ENCODE data around the gene NHS.

Gene NHS

GRCh38 chrX:17633546-17633945 lies 258.5 kb downstream of the NHS start:
- DNase-seq = no peak

DNA sequence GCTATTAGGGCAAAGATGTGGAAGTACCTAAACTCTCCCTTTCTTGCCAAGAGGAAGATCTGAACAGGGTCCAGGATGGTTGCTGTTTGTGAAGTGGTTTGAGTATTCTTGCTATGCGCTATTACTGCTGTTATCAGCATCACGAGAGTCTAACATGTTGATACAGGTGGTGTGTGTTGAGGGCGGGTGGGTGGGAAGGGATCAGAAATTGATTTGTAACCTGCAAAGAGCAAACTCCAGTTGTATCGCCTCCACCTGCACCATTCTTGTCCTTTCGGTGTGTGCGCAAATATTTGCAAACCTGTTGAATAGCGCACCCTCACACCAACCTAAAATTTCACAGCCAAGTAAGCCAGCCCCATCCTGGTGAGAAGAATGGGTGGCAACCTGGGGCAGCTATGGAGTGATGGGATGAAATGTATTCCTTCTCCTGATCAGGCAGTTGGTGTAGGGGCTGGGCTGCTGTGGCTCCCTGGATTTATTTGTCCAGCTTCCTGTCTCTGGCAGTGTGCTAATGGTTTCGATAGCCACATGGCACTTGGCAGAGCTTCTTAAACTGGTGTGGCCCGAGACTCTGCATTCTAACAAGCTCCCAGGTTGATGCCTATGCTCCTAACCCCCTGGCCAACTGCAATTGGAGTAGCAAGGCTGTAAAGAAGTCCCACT lies 259.7 kb downstream of the NHS start:
- no peak for DNase-seq

DNA sequence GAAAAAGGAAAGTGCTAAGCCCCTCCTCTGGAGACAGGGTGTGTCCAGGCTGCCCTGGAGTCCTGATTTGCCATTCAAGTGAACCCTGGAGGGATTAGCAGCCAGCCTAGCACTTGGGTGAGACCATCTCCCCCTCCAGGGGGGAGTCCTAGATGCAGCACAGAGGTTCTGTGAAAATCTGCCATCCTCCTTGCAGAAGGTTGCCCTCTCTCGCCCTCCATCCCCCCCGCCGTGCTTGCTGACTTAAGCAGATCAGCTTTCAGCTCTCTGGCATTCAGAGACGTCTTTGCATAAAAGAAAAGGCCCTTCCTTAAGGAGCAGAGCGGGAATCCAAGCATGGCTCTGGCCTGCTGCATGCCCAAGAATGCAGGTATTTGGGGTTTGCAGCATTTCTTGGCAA lies 260.2 kb downstream of the NHS start:
- no peak for DNase-seq

GRCh38 chrX:17637235-17637634 lies 262.2 kb downstream of the NHS start:
- no peak for DNase-seq

- no peak for DNase-seq
These were observed 263.7 kb downstream of the NHS start for GRCh38 chrX:17638731-17639130.

- DNase-seq = no peak
These were observed 267.9 kb downstream of the NHS start for GRCh38 chrX:17642891-17643290.

DNA sequence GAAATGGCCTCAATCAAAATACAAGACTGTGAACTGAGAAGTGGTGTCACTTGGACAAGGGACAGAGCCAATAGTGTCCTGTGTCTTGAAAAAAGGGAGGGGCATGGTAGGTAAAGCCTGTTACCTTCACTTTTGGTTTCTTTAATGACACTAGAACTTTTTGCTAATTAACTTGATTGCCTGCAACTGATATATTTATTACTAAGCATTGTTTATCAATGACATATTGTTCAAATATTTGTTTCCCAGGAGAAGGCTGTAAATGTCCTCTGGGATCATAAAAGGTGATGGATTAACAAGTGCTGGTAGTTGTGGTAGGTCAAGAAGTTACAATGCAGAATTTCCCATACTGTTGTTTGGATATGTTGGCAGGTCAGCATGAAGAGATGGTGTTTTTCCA lies 268.5 kb downstream of the NHS start:
- no peak for DNase-seq

DNA sequence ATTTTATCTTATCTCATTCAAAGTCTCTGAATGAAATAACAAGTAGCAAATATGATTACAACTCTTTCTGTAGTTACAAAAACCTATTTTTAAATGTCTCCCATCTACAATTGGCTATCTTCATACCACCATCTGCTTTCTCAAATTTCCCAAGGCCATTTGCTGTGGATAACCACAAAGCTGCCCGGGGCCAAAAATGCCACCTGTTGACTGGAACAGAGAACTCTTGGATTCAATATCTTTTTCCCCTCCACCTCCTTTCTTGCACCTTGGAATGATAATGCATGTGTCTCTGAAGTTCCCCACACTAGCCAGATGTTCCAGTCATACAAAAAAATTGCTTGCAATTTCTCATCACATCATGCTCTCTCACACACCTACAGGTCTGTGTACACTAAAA lies 269.0 kb downstream of the NHS start:
- DNase-seq = no peak

GRCh38 chrX:17654116-17654515 lies 279.1 kb downstream of the NHS start:
- DNase-seq = peak; percentile 28 to 33

- DNase-seq = no peak
These were observed 280.4 kb downstream of the NHS start for GRCh38 chrX:17655211-17656034.

DNA sequence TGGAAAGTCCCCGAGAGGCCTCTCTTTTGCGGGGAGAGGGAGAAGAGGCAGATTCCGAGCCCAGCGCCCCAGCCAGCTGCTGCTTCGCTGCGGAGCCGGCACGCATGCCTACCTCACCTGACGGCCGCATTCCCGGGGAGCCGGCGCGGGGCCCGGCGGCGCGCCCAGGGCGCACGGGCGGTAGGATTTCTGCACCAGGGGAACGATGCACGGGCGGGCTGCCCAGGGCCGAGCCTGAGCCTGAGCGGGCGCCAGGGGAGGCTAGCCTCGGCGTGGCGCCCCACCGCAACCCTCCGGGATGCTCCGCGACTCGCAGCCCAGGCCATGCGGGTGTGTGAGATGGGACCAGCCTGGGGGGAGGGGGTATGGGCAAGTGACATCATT lies 281.0 kb downstream of the NHS start:
- DNase-seq = no peak

GRCh38 chrX:17656556-17656955 lies 281.6 kb downstream of the NHS start:
- no peak for DNase-seq

- DNase-seq = no peak
These were observed 287.4 kb downstream of the NHS start for GRCh38 chrX:17662391-17662790.

- DNase-seq = no peak
These were observed 293.9 kb downstream of the NHS start for GRCh38 chrX:17668929-17669328.

DNA sequence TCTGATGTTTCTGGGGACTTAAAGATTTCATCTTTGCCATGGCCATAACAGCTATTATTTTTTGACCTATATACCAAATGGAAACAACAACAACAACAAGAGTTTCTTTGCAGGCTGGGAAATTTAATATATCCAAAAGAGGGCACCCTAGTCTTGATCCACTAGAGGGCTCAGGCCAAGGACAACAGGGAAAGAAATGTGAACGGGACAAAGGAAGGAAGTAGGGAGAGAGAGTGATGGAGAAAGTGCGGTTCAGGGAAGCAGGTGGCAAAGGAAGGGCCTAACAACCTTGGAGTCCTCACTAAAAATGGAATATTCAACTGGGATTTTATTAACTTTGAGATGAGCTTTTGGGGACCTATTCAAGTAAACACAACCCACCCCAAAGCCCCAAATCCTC lies 294.5 kb downstream of the NHS start:
- DNase-seq = no peak

DNA sequence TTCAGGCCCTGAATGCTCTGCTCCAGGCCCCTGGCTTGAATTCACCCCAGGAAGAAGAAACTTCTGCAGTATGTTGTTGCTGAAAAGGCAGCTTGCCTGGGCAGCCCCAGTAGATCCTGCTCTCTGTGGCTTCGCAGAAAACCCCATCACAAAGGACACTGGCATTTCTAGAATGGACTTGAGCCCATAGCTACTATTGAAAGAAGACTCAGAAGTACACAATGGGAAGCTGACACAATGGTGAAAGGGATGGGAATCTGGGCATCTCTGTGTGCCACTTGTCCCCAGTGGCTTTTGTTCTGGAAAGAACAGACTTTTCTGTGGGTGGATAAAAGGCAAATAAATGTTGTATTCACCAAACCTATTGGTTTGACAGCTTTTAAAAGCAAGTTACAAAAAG lies 294.9 kb downstream of the NHS start:
- DNase-seq = no peak

DNA sequence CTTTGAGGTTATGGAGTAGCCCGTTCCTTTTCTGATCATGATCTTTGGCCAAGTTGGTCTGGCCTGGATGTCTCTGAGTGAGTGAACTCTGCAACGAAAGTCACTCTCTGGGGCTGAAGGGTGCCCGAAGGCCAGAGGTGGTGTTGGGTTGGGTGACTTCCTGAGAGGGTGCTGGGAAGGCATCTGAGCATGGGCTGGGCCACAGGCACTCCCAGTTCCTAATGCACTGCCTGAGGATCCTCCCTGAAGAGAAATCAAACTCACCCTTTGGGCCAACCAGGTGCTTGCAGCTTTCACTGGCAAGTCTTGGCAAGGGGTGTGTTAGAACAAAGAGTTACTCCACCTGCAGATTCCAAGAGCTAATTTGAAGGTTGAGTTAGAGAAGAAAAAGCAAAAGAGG lies 295.9 kb downstream of the NHS start:
- no peak for DNase-seq

DNA sequence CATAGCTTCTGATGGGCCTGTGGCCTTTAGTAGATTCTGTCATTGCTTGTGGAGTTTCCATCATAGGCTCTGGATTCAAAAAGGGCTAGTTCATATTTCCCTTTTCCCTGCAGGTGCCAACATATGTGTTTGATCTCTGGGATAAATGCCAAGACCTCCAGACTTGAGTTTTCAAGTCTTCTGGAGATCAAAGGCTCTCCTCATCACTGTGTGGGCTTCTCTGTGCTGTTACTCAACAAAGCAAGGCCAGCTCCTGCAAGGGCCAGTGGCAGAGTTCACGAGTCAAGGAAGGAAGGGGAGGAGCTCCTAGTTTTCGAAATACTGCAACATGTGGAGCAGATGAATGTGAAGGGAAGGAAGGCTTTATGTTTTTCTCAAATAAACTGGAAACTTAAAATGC lies 299.6 kb downstream of the NHS start:
- no peak for DNase-seq

GRCh38 chrX:17679261-17679660 lies 304.3 kb downstream of the NHS start:
- no peak for DNase-seq

- DNase-seq = no peak
These were observed 304.8 kb downstream of the NHS start for GRCh38 chrX:17679820-17680219.

- no peak for DNase-seq
These were observed 305.9 kb downstream of the NHS start for GRCh38 chrX:17680732-17681413.

DNA sequence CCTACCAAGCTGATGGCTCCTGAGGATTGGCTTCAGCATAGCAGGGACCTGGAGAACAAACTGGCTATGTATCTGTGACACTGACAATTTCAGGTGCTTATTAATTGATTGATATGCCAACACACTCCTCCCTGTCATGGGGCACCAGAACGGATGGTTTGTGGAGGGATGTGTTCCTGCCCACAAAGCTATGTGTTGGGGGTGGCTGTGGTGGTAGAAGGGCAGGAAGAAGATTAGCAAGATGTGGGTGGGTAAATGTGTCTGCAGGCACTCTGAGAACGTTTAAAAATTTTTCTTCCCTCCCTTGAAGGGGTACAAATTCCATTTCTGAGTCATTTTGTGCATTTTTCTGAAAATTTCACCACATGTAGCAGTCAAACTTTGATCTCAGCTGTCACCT lies 307.3 kb downstream of the NHS start:
- no peak for DNase-seq

- no peak for DNase-seq
These were observed 310.0 kb downstream of the NHS start for GRCh38 chrX:17685026-17685425.

DNA sequence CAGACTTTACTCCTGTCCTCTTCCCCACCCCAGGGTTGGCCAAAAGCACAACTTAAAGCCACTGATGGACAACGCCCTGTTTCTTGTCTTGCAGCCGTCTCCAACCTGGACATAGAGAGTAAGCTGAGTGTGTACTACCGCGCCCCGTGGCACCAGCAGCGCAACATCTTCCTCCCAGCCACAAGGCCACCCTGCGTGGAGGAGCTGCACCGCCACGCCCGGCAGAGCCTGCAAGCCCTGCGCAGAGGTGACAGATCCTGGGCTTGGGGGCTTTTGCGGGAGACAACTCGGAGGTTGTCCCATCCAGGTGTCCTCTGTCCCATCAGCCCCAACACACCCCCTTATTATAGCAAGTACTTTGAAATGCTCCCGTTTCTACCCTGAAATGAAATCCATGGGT lies 312.6 kb downstream of the NHS start:
- no peak for DNase-seq

Data from activated CD4-positive, alpha-beta T cell treated with anti-CD3 and anti-CD28 coated beads, Interleukin-2, amount 50 U/mL, for 4 hours (primary cell).